Uterus (tissue), 4 donors: ENCODE results near the gene COLEC11. TPM values are rescaled to one million over a fixed set of nuclear protein-coding genes. Genes with fewer than 3 reads are reported as not detected.

ENCODE experiments used
- DNase-seq, 2 donors: peaks; one replicate each; pipeline ENCODE4 v3.0.0-alpha.2; 2019 to 2020
- H3K27ac ChIP-seq, 2 donors: fragments of 200-600 bp; sonication (generic); 1 replicate in 1 of 2; 2 replicates in 1 of 2; pipeline ENCODE4 v1.5.1; 2016 to 2018
- H3K27me3 ChIP-seq, 2 donors: fragments of 200-600 bp; sonication (generic); one replicate each; pipeline ENCODE4 v1.5.1; 2018 to 2019; ENCODE audit warnings: control low read depth in 1 of 2
- H3K36me3 ChIP-seq, 2 donors: fragments of 200-600 bp; sonication (generic); one replicate each; pipeline ENCODE4 v1.5.1; 2019; ENCODE audit warnings: control low read depth in 1 of 2
- H3K4me1 ChIP-seq, 2 donors: fragments of 200-600 bp; sonication (generic); one replicate each; pipeline ENCODE4 v1.5.1; 2018 to 2019; ENCODE audit warnings: control low read depth in 1 of 2
- H3K4me3 ChIP-seq, 2 donors: fragments of 200-600 bp; sonication (generic); 1 replicate in 1 of 2; 2 replicates in 1 of 2; pipeline ENCODE4 v1.5.1; 2018 to 2019; ENCODE audit warnings: mild to moderate bottlenecking in 1 of 2
- H3K9me3 ChIP-seq, 2 donors: fragments of 200-600 bp; sonication (generic); one replicate each; pipeline ENCODE4 v1.5.1; 2019; ENCODE audit warnings: control low read depth in 1 of 2
- POLR2A ChIP-seq, 2 donors: fragments of 450-650 bp; IDR thresholded peaks; one replicate each; pipeline ENCODE4 v1.6.1; 2016; ENCODE audit warnings: antibody characterized with exemption in 2 of 2, mild to moderate bottlenecking in 1 of 2, moderate library complexity in 1 of 2
- intact Hi-C: fragments of 100-400 bp; cut with DNase I; formaldehyde crosslinking; loops from one replicate; pipeline ENCODE4 v1.15.1; 2023; ENCODE audit warnings: low total_unique reads
- total RNA-seq, 4 donors: library from RNA; depleted of rRNA in 3 of 4; stranded (reverse); fragments of >200 nt in 3 of 4; gene quantifications; one replicate each; pipeline versions ENCODE4 v1.1.0 to v1.2.4, GENCODE V29; 2014 to 2023
- TF ChIP-seq, protein P1 (sequence below), 4 experiments: fragments of 200-600 bp in 2 of 4; fragments of 450-650 bp in 2 of 4; sonication (generic) in 2 of 4; IDR thresholded peaks; one replicate each; pipeline ENCODE4 v1.5.1; 2016 to 2019; ENCODE audit warnings: antibody characterized with exemption in 4 of 4, mild to moderate bottlenecking in 2 of 4, moderate library complexity in 1 of 4
- donor health status: DM: yes; HTN: yes; CAD: no.

Gene COLEC11
- total RNA-seq, 4 donors from 2014 or later = 0.37 to 0.55 TPM; not detected in 2

- DNase-seq = no peak
- intact Hi-C loops = no loop called here
- no peak for TF ChIP-seq POLR2A (IDR thresholded peaks at IDR 0.05)
- TF ChIP-seq, protein P1, sequence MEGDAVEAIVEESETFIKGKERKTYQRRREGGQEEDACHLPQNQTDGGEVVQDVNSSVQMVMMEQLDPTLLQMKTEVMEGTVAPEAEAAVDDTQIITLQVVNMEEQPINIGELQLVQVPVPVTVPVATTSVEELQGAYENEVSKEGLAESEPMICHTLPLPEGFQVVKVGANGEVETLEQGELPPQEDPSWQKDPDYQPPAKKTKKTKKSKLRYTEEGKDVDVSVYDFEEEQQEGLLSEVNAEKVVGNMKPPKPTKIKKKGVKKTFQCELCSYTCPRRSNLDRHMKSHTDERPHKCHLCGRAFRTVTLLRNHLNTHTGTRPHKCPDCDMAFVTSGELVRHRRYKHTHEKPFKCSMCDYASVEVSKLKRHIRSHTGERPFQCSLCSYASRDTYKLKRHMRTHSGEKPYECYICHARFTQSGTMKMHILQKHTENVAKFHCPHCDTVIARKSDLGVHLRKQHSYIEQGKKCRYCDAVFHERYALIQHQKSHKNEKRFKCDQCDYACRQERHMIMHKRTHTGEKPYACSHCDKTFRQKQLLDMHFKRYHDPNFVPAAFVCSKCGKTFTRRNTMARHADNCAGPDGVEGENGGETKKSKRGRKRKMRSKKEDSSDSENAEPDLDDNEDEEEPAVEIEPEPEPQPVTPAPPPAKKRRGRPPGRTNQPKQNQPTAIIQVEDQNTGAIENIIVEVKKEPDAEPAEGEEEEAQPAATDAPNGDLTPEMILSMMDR (IDR thresholded peaks at IDR 0.05) = no peak
These were observed 54.7 kb downstream of the COLEC11 start for GRCh38 chr2:3649581-3649980.

GRCh38 chr2:3650140-3650920 lies 55.4 kb downstream of the COLEC11 start:
- TF ChIP-seq, protein P1 (IDR thresholded peaks at IDR 0.05) = no peak
- no peak for TF ChIP-seq POLR2A (IDR thresholded peaks at IDR 0.05)
- H3K4me1 ChIP-seq = no peaks in the 10 kb centered on the region
- no peak for DNase-seq
- no peaks in the 10 kb centered on the region for H3K27me3 ChIP-seq
- no peak overlapping the region for H3K27ac ChIP-seq
- intact Hi-C loops = no loop called here
- H3K9me3 ChIP-seq = no peaks in the 10 kb centered on the region
- H3K36me3 ChIP-seq = no peaks in the 10 kb centered on the region
- H3K4me3 ChIP-seq = no peak overlapping the region

More at GRCh38 chr2:3649581-3649980, 54.7 kb downstream of the COLEC11 start:
- Histone ChIP-seq H3K27me3 (no peaks in the 10 kb centered on the region), H3K4me1 (no peaks in the 10 kb centered on the region), H3K9me3 (no peaks in the 10 kb centered on the region), H3K36me3 (no peaks in the 10 kb centered on the region), H3K27ac (no peak overlapping the region), H3K4me3 (no peak overlapping the region)

DNA sequence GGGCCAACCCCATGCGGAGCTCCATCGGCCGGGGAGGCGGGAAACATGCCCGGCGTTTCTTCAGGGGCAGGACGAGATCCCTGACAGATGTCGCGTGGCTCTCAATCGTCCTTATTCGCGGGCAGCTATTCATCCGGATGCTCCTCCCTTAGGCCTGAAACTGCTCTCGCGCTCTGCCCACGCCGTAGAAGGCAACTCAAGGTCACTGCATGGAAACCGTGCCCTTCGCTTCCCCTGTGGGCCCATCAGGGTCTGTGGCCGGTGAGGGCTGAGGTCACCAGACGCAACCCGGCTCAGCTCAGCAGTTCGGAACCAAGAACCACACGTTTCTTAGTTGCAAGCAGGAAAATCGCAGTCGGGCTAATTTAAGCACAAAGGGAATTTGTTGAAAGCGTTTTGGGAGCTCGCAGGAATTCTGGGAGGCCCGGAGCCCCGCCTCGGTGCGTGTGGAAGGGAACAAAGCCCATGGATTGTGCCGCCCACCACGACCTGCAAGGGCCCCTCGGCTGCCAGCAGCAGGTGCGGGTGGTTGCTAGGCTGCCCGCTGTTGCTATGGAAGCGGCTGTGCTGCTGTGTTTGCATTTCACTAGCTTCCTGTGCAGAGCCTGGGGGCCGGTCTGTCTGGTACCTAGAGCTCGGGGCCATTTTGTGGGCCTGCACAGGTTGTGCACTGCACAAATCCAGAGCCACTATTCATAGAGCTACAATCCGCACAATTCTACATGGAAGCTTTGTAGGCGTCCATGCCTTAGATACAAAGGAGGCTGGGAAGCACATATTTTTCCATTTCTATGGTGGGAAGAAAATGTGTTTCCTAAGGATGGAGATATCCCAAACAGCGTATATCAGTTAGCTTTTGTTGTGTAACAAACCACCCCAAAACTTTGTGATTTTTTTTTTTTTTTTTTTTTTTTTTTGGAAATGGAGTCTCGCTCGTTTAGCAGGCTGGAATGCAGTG lies 57.1 kb downstream of the COLEC11 start:
- TF ChIP-seq, protein P1 (IDR thresholded peaks at IDR 0.05) = no peak
- no peak for TF ChIP-seq POLR2A (IDR thresholded peaks at IDR 0.05)

GRCh38 chr2:3652896-3653625 lies 58.1 kb downstream of the COLEC11 start:
- TF ChIP-seq, protein P1 (IDR thresholded peaks at IDR 0.05) = no peak
- TF ChIP-seq POLR2A (IDR thresholded peaks at IDR 0.05) = no peak
- no peaks in the 10 kb centered on the region for H3K27me3 ChIP-seq
- no peaks in the 10 kb centered on the region for H3K36me3 ChIP-seq
- no peaks in the 10 kb centered on the region for H3K4me1 ChIP-seq
- intact Hi-C loops = no loop called here
- no peaks in the 10 kb centered on the region for H3K9me3 ChIP-seq
- no peak overlapping the region for H3K4me3 ChIP-seq
- no peak for DNase-seq
- no peak overlapping the region for H3K27ac ChIP-seq

More for the DNA sequence above, 57.1 kb downstream of the COLEC11 start:
- H3K9me3 ChIP-seq = no peaks in the 10 kb centered on the region
- H3K27me3 ChIP-seq = no peaks in the 10 kb centered on the region
- intact Hi-C loops = no loop called here
- no peak for DNase-seq
- H3K27ac ChIP-seq = peak overlapping the region; percentile 66 to 67
- H3K36me3 ChIP-seq = no peaks in the 10 kb centered on the region
- no peaks in the 10 kb centered on the region for H3K4me1 ChIP-seq
- H3K4me3 ChIP-seq = peak overlapping the region in 1 of 2 donors; percentile 32
